ENCODE results near the gene CNIH3.

DNA sequence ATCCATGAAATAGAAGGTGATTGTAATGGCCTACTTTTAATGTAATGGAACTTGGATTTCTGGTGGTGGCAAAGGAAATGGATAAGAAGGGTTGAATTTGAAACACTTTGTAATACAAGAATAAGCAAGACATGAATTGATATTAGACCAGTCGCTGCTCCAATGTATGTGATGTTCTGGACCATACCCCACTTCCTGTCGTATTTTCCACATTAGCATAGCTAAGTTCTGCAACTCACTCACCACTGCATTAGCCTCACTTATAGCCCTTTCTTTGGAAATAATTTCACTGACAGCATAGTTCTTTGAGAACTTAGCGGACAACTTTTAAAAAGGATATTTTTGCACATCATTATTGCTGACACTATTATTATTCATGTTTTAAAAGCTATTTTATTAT is 32.3 kb upstream of the CNIH3 start:
- TF ChIP-seq REST (IDR thresholded peaks at IDR 0.05; ENCODE audit: low read depth, low read length) (no peak), CTCF (IDR thresholded peaks at IDR 0.05 in 2 of 3, conservative IDR thresholded peaks at IDR 0.05 in 1 of 3; ENCODE audit: control insufficient read depth in 2 of 3, extremely low read depth in 1 of 3, insufficient read depth in 1 of 3, low read depth in 3 of 3, low read length in 3 of 3) (no peak), RELA (IDR thresholded peaks at IDR 0.05; ENCODE audit: borderline replicate concordance, partially characterized antibody) (no peak), MLLT1 (IDR thresholded peaks at IDR 0.05) (no peak), ZNF217 (IDR thresholded peaks at IDR 0.05) (no peak), BCL11A (IDR thresholded peaks at IDR 0.05; ENCODE audit: low read depth, low read length) (no peak), MTA3 (IDR thresholded peaks at IDR 0.05; ENCODE audit: borderline replicate concordance, low read length) (no peak), EP300 (IDR thresholded peaks at IDR 0.05; ENCODE audit: borderline replicate concordance in 1 of 2, control insufficient read depth in 1 of 2, low read depth in 2 of 2, low read length in 2 of 2) (no peak), LARP7 (IDR thresholded peaks at IDR 0.05) (no peak), SIN3A (IDR thresholded peaks at IDR 0.05; ENCODE audit: low read depth, low read length) (no peak), KDM1A (IDR thresholded peaks at IDR 0.05; ENCODE audit: borderline replicate concordance) (no peak), FOXM1 (IDR thresholded peaks at IDR 0.05; ENCODE audit: low read depth, low read length) (no peak), RAD51 (IDR thresholded peaks at IDR 0.05) (no peak), SMAD1 (IDR thresholded peaks at IDR 0.05; ENCODE audit: low read depth, partially characterized antibody) (no peak)

Measured in GM12878 (cell line).